ENCODE results near the gene SEPTIN10. TPM values are rescaled to one million over a fixed set of nuclear protein-coding genes. Genes with fewer than 3 reads are reported as not detected.

Gene SEPTIN10
- total RNA-seq, 4 donors from 2014 or later, result 39.6 to 151 (median 106) TPM

GRCh38 chr2:109521233-109522062 is 92.3 kb downstream of the SEPTIN10 start:
- no peaks in the 10 kb centered on the region for H3K9me3 ChIP-seq
- no peaks in the 10 kb centered on the region for H3K27me3 ChIP-seq
- intact Hi-C loops (cut with DNase I; ENCODE audit: low total_unique reads) (no loop called here), in situ Hi-C loops (cut with MboI; ENCODE audit: low pct_ligation_motif_present in 1 of 4, low pct_unique_long_range_greater_than_20kb in 1 of 4, low sequenced_read_pairs in 3 of 4) (no loop called here)
- no peak for TF ChIP-seq EP300 (IDR thresholded peaks at IDR 0.05; ENCODE audit: low read depth)
- no peak for TF ChIP-seq POLR2AphosphoS5 (IDR thresholded peaks at IDR 0.05)
- TF ChIP-seq CTCF (IDR thresholded peaks at IDR 0.05), result no peak
- no peak for TF ChIP-seq POLR2A (IDR thresholded peaks at IDR 0.05)
- 56 to 59% methylated on average over 14 to 20 of the region's 20 CpGs for WGBS, 2 donors (ENCODE audit: low coverage in 1 of 2)
- H3K4me1 ChIP-seq, result no peaks in the 10 kb centered on the region
- H3K4me3 ChIP-seq, result no peak overlapping the region
- H3K27ac ChIP-seq, result no peak overlapping the region
- no peaks in the 10 kb centered on the region for H3K36me3 ChIP-seq
- DNase-seq, result no peak

- WGBS, 2 donors (ENCODE audit: low coverage in 1 of 2), result 84% methylated on average over 4 of the region's 4 CpGs; no CpG with 5 or more reads in 1 of the 2 donors
- in situ Hi-C loops (cut with MboI; ENCODE audit: low pct_ligation_motif_present in 1 of 4, low pct_unique_long_range_greater_than_20kb in 1 of 4, low sequenced_read_pairs in 3 of 4), result no loop called here
- intact Hi-C loops (cut with DNase I; ENCODE audit: low total_unique reads), result no loop called here
Observed at GRCh38 chr2:109519513-109519912, 94.3 kb downstream of the SEPTIN10 start.

GRCh38 chr2:109517118-109517889 is 96.5 kb downstream of the SEPTIN10 start:
- Histone ChIP-seq H3K9me3 (no peaks in the 10 kb centered on the region), H3K4me3 (no peak overlapping the region), H3K4me1 (peaks cover 6 to 14% (median 8%) of the 10 kb centered on the region in 4 donors), H3K27ac (no peak overlapping the region), H3K36me3 (no peaks in the 10 kb centered on the region), H3K27me3 (no peaks in the 10 kb centered on the region)
- no peak for DNase-seq
- intact Hi-C loops (cut with DNase I; ENCODE audit: low total_unique reads), result no loop called here
- WGBS, 2 donors (ENCODE audit: low coverage in 1 of 2), result 90% methylated on average over 26 of the region's 26 CpGs; no CpG with 5 or more reads in 1 of the 2 donors
- TF ChIP-seq CTCF (IDR thresholded peaks at IDR 0.05) (no peak), POLR2A (IDR thresholded peaks at IDR 0.05) (no peak), EP300 (IDR thresholded peaks at IDR 0.05; ENCODE audit: low read depth) (no peak), POLR2AphosphoS5 (IDR thresholded peaks at IDR 0.05) (no peak)
- in situ Hi-C loops (cut with MboI; ENCODE audit: low pct_ligation_motif_present in 1 of 4, low pct_unique_long_range_greater_than_20kb in 1 of 4, low sequenced_read_pairs in 3 of 4), result no loop called here

More at GRCh38 chr2:109519513-109519912, 94.3 kb downstream of the SEPTIN10 start:
- peaks cover 2 to 5% (median 3%) of the 10 kb centered on the region in 4 donors for H3K4me1 ChIP-seq
- no peaks in the 10 kb centered on the region for H3K27me3 ChIP-seq
- H3K27ac ChIP-seq, result no peak overlapping the region
- no peaks in the 10 kb centered on the region for H3K36me3 ChIP-seq
- TF ChIP-seq EP300 (IDR thresholded peaks at IDR 0.05; ENCODE audit: low read depth), result no peak
- TF ChIP-seq POLR2A (IDR thresholded peaks at IDR 0.05), result no peak
- no peak for TF ChIP-seq CTCF (IDR thresholded peaks at IDR 0.05)
- H3K9me3 ChIP-seq, result no peaks in the 10 kb centered on the region
- H3K4me3 ChIP-seq, result no peak overlapping the region
- DNase-seq, result no peak

- no peaks in the 10 kb centered on the region for H3K36me3 ChIP-seq
- H3K4me1 ChIP-seq, result peaks cover 6 to 14% (median 8%) of the 10 kb centered on the region in 4 donors
- H3K27ac ChIP-seq, result no peak overlapping the region
- no peaks in the 10 kb centered on the region for H3K27me3 ChIP-seq
- no peaks in the 10 kb centered on the region for H3K9me3 ChIP-seq
- in situ Hi-C loops (cut with MboI; ENCODE audit: low pct_ligation_motif_present in 1 of 4, low pct_unique_long_range_greater_than_20kb in 1 of 4, low sequenced_read_pairs in 3 of 4), result no loop called here
- TF ChIP-seq CTCF (IDR thresholded peaks at IDR 0.05) (peak; percentile 24 to 72 (median 45)), EP300 (IDR thresholded peaks at IDR 0.05; ENCODE audit: low read depth) (no peak)
- WGBS, 2 donors (ENCODE audit: low coverage in 1 of 2), result 67% methylated on average over 20 of the region's 20 CpGs; no CpG with 5 or more reads in 1 of the 2 donors
- peak; percentile 49 for DNase-seq
- no peak overlapping the region for H3K4me3 ChIP-seq
- intact Hi-C loops (cut with DNase I; ENCODE audit: low total_unique reads), result no loop called here
Observed at GRCh38 chr2:109516445-109517117, 97.2 kb downstream of the SEPTIN10 start.
